A549 (cell line): ENCODE data around the gene CRYZ.

Experiments
- EP300 ChIP-seq, 2 experiments: fragments of >200 bp; sonication (Bioruptor Twin); formaldehyde crosslinking; IDR thresholded peaks; 2 replicates in 1 of 2; 3 replicates in 1 of 2; pipeline ENCODE4 v1.6.1; 2016 to 2017
- JUNB ChIP-seq: fragments of >200 bp; sonication (Bioruptor Twin); formaldehyde crosslinking; IDR thresholded peaks from 2 replicates; pipeline ENCODE4 v1.6.1; 2016
- POLR2A ChIP-seq: IDR thresholded peaks from 2 replicates; pipeline ENCODE4 v1.6.1; 2012; ENCODE audit warnings: mild to moderate bottlenecking, low read length
- RCOR1 ChIP-seq: fragments of 150-350 bp; IDR thresholded peaks from 2 replicates; pipeline ENCODE4 v1.6.1; 2014; ENCODE audit warnings: antibody characterized with exemption, low read length, low read depth
- TF ChIP-seq, protein P1 (sequence below): fragments of >200 bp; sonication (Bioruptor Twin); formaldehyde crosslinking; IDR thresholded peaks from 3 replicates; pipeline ENCODE4 v1.5.1; 2016
- TF ChIP-seq, protein P2 (sequence below): IDR thresholded peaks from 2 replicates; pipeline ENCODE4 v1.6.1; 2012

- TF ChIP-seq, protein P1, sequence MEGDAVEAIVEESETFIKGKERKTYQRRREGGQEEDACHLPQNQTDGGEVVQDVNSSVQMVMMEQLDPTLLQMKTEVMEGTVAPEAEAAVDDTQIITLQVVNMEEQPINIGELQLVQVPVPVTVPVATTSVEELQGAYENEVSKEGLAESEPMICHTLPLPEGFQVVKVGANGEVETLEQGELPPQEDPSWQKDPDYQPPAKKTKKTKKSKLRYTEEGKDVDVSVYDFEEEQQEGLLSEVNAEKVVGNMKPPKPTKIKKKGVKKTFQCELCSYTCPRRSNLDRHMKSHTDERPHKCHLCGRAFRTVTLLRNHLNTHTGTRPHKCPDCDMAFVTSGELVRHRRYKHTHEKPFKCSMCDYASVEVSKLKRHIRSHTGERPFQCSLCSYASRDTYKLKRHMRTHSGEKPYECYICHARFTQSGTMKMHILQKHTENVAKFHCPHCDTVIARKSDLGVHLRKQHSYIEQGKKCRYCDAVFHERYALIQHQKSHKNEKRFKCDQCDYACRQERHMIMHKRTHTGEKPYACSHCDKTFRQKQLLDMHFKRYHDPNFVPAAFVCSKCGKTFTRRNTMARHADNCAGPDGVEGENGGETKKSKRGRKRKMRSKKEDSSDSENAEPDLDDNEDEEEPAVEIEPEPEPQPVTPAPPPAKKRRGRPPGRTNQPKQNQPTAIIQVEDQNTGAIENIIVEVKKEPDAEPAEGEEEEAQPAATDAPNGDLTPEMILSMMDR: no peak
- TF ChIP-seq POLR2A (no peak), RCOR1 (no peak), JUNB (no peak), EP300 (IDR thresholded peaks at IDR 0.05) (no peak)
- TF ChIP-seq, protein P2, sequence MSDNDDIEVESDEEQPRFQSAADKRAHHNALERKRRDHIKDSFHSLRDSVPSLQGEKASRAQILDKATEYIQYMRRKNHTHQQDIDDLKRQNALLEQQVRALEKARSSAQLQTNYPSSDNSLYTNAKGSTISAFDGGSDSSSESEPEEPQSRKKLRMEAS: no peak
Measured at GRCh38 chr1:74712881-74713280, 20.0 kb downstream of the CRYZ start.
